ENCODE measurements around the gene PDCD1.
"Not testable (repeated sequence)": the region's sequence is repeated elsewhere in the genome, so short reads cannot be mapped to it uniquely, and the experiment has no call there.

Gene PDCD1

GRCh38 chr2:241812730-241813643 lies 45.7 kb downstream of the PDCD1 start:
- DNase-seq, result no peak

- DNase-seq, result no peak
Measured at GRCh38 chr2:241811952-241812729, 46.6 kb downstream of the PDCD1 start.

- DNase-seq, result no peak
Measured at GRCh38 chr2:241811201-241811951, 47.3 kb downstream of the PDCD1 start.

DNA sequence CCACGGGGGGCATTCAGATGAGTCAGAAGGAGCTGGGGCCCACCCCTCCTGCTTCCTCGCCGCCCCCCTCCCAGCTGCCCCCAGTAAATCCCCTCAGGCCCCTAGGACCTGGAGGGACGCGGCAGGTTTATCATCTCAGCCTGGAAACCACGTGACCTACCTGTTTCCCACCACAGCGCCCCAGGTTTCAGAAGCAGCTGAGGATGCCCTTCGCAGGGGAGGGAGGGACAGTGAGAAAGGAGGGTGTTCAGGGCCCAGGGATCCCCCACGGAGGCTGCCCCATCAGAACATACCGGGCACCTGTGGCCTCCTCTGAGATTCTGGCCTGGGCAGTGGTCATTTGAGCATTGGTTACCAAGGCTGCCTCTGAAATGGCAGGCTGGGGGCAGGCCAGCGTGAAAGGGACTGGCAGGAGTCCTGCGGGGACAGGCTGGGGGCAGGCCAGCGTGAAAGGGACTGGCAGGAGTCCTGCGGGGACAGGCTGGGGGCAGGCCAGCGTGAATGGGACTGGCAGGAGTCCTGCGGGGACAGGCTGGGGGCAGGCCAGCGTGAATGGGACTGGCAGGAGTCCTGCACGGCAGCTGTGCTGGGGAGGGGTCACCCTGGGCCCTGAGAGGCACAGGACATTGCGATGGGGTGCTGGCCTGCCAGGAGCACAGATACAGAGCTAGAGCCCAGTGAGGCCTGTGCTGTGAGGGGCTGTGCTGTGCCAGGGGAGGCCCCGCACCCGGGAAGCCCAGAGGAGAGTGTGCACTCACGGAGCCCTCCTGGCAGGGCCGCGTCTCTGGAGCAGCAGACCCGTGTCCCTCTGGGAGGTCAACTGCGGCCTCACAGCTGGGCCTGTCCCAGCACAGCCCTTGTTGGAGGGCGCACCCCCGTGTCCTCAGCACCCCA lies 48.1 kb downstream of the PDCD1 start:
- DNase-seq, result no peak

- no peak for DNase-seq
Measured at GRCh38 chr2:241809383-241810306, 49.0 kb downstream of the PDCD1 start.

DNA sequence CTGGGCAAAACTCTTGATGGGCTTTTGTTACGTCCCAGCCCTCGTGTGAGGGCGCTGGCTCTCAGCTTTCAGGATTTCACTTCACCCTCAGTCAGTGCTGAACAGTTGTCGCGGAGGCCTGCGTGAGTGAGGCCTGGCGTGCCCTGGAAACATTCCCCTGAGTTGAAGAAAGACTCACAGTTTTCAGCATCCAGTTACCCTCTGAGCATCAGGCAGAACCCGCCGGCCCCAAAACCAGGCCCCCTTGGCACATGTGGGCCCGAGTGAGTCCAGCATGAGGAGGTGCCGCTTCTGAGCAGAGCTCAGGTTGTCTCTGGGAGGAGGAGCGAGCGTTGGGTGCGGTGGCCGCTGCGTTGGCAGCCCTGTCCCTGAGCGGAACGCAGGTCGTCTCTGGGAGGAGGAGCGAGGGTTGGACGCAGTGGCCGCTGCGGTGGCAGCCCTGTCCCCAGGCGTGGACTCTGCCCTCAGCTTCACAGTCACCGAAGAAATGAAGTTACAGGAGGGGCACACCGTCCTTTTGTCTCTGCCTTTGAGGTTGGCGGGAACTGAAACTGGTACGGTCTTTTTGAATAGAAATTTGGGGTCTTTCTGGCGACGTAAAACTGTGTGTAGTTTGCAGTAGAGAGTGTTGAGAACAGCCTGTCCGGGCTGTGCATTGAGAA lies 49.8 kb downstream of the PDCD1 start, which contains the start of gene NEU4:
TSS of gene NEU4 (plus strand) at position 473 of the 662 bp plus-strand sequence. CDS start 5,292 bp downstream, outside the sequence.
- no peak for DNase-seq

DNA sequence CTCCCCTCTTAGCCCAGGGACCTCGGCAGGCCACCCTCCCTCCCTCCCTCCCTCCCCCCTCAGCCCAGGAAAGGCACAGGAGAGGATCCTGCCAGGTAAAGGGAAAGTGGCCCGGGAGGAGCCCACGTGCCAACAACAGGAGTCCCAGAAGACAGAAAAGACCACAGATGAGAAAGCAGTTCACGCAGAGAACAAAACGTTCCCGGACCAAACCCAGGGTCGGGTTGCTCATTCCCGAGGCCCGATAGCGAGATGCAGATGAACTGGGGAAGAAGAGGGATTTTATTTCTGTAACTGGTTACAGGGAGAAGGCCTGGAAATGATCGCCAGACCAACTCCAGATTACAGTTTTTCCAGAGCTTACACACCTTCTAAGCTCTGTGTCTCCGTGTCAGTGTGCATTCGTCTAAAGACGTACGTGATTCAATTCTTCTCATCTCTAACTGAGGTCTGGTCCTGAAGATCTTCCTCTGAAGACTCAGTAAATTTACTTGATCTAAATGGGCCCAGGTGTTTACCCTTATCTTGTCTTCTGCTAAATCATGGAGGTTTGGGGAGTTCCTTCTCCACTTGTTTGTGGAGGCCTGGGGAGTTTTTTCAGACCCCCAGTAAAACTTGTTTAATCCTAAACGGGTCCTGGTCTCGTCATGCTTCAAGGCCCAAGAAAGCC lies 50.5 kb downstream of the PDCD1 start:
- no peak for DNase-seq

DNA sequence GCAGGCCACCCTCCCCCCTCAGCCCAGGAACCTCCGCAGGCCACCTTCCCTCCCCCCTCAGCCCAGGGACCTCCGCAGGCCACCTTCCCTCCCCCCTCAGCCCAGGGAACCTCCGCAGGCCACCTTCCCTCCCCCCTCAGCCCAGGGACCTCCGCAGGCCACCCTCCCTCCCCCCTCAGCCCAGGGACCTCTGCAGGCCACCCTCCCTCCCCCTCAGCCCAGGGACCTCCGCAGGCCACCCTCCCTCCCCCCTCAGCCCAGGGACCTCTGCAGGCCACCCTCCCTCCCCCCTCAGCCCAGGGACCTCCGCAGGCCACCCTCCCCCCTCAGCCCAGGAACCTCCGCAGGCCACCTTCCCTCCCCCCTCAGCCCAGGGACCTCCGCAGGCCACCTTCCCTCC lies 52.5 kb downstream of the PDCD1 start:
- DNase-seq, result not testable (repeated sequence)

GRCh38 chr2:241804326-241805229 lies 54.1 kb downstream of the PDCD1 start:
- DNase-seq, result peak; percentile 34 to 65 (median 38)

GRCh38 chr2:241803387-241804325 lies 55.0 kb downstream of the PDCD1 start:
- peak; percentile 35 to 65 (median 39) for DNase-seq

GRCh38 chr2:241802421-241803318 lies 56.0 kb downstream of the PDCD1 start:
- no peak for DNase-seq

DNA sequence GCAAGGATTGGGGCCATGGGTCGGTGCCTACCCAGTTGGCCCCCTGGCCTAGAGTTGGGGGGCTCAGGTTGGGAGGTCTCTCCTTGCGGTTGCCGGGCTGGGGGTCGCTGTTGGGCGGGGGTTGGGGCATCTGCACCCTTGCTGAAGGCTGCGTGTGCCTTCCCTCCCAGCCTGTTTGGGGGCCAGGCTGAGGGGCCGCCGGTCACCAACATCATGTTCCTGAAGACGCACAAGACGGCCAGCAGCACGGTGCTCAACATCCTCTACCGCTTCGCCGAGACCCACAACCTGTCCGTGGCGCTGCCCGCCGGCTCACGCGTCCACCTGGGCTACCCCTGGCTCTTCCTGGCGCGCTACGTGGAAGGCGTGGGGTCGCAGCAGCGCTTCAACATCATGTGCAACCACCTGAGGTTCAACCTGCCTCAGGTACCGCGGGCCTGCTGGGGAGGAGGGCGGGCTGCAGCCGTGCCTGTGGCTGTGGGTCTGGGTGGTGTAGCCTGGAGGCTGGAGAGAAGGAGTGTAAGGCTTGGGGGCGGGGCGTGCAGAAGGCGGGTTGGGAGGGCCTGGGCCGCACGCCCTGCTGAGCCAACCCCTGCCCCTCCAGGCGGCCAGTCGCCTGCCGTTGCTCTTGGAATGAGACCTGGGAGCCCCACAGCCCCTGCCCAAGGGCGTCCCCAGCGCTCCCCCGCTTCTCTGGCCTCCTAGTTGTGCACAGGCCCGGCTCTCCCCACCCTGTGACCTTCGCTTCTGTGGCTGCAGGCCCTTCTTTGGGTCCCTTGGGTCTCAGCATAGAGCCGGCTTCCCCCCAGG lies 56.9 kb downstream of the PDCD1 start:
- DNase-seq, result no peak

GRCh38 chr2:241800198-241800903 lies 58.3 kb downstream of the PDCD1 start:
- DNase-seq, result not testable (repeated sequence)

All from suppressor macrophage (primary cell).